Activated CD4-positive, CD25-positive, alpha-beta regulatory T cell treated with anti-CD3 and anti-CD28 coated beads, Interleukin-2, amount 50 U/mL, for 24 hours (primary cell): Measurements from ENCODE around the gene PARVG.

Experiments used
- ATAC-seq, 2 donors: fragments of 150-1000 bp; cut with Tn5 transposase; one replicate each; pipeline ENCODE4 v1.10.0; 2021; ENCODE audit warnings: mild to moderate bottlenecking in 1 of 2, moderate library complexity in 1 of 2

Gene PARVG

DNA sequence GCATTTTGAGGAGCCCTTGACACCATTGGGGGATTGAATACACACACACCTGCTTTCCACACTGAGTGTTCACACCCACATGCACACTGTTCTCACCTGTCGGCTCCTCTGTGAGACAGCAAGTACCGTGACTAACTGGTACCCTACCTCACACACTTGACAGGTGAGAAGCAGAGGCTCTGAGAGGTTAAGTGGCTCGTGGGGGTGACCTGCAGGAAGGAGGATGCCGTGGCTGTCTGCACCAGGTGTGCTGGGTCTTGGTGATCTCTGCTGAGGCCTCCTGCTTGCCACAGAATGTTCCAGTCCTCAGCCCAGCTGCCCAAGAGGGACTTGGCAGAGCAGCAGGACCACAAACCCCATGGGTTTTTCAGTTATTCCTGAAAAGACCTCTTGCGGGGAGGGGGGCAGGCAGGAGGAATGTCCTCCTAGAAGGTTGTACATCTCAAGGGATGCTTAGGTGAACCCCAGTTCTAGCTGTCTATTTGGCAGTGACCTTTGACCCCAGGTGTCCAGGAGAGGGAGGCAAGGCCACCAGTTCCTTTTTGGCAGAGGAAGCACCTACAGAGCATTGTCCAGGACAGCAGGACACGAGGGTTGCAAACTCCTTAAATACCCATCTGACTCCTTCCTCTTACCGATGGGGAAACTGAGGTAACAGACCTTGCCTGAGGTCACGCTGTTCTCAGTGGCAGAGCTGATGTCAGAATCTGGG lies 66.0 kb downstream of the PARVG start:
- no peak for ATAC-seq

DNA sequence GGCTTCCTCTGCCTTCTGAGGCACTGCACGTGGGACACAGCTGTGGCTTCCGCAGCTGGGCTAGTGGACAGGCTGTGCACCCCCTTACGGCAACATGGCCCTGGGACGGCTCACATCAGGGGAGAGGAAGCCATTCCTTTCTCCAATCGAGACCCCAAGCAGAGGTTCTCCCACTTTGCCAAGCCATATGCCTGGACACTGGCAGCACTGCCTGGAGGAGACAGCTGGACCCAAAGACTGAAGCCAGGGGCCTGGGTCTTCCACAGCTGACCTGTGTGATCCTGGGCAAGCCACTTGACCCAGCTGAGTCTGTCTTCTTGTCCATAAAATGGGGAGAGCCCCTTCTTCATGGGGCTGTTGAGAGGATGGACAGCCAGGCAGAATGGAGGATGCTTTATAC lies 66.6 kb downstream of the PARVG start:
- ATAC-seq: no peak

- ATAC-seq: no peak
Observed at GRCh38 chr22:44247923-44248892, 67.5 kb downstream of the PARVG start.

- no peak for ATAC-seq
Observed at GRCh38 chr22:44248926-44249325, 68.2 kb downstream of the PARVG start.

- no peak for ATAC-seq
Observed at GRCh38 chr22:44249376-44250147, 68.8 kb downstream of the PARVG start.

DNA sequence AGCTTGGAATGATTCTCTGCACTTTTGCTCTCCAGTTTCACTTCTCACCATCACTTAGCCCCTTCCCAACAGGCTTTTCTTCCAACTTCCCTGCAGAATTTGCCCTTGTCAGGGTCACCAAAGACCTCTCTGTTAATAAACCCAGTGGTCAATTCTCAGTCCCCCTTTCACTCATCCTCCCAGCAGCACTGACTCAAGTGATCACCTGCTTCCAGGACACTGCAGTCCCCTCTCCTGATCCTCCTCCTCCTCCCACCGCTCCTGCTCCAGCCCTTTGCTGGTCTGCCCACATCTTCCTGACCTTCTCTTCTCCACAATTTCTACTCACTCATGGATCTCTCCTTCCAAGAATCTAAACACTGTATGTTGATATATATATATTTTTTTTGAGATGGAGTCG lies 74.1 kb downstream of the PARVG start:
- ATAC-seq: no peak

GRCh38 chr22:44256085-44256484 lies 75.4 kb downstream of the PARVG start:
- ATAC-seq: no peak

DNA sequence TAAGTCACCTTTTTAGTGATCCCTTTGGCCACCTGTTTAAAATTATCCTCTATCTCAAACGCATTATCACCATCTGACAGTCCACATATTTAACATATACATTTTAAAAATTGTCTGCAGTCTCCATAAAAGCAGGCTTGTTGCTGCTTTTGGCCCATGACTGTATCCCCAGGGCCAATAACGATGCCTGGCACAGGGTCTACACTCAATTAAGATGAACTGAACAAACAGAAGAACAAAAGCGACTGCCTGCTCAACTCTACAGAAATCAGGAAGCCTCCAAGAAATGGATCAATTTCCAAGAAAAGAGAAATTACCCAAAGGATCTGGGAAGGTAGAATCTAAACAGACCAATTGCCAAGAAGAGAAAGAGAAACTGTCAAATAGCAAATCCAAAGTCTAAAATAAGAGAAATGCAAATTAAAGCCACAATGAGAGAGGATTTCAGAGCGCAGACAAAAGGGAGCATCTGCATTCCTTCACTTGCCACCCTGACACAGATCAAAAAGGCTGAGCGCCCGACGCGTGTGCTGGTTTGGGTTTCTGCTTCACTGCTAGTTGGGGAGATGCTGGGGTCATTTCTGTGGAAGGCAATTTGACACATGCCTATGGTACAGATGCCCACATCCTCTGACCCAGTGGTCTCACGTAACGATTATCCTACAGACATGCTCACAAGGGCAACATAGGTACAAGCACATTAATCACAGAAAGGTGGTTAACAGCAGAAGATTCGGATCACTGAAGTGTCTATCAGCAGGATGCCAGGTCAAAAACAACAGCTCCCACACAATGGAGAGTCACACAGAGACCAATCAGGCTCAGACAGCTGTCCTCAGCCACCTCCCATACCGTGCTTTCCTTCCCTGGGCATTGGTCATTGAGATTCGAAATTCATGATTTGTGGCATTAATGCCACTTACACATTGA lies 76.1 kb downstream of the PARVG start:
- ATAC-seq: no peak
